Measurements from ENCODE around the gene MTO1. TPM values are rescaled to one million over a fixed set of nuclear protein-coding genes. Genes with fewer than 3 reads are reported as not detected.

The MTO1 gene
- total RNA-seq, 4 donors from 2014 or later, result 31.0 to 42.8 (median 37.9) TPM

Small RNAs within 50 kb of the gene (small RNA-seq; reads per million reads assigned to genes)
- gene AL603910.2 (not detected), gene RN7SL827P (not detected), gene RNU6-975P (not detected)

Other genes with a start within 250 kb of the MTO1 start
- gene KHDC1L, start 236.2 kb upstream of the MTO1 start, total RNA-seq, result under 1 TPM in 1 of 4 donors, not detected in 3; 0.84 TPM
- gene KHDC1, start 198.5 kb upstream of the MTO1 start, total RNA-seq, result 1 to 10 TPM in 1 of 4 donors, under 1 TPM in 3; 0.42 to 7.4 (median 0.74) TPM
- gene DPPA5, start 107.5 kb upstream of the MTO1 start, total RNA-seq, result not detected
- gene KHDC3L, start 99.1 kb upstream of the MTO1 start, total RNA-seq, result not detected
- not detected for gene OOEP, start 91.8 kb upstream of the MTO1 start, total RNA-seq
- gene DDX43, start 66.9 kb upstream of the MTO1 start, total RNA-seq, result 10 to 100 TPM in 1 of 4 donors, 1 to 10 TPM in 3; 1.3 to 12.0 (median 2.5) TPM
- gene CGAS, start 9.4 kb upstream of the MTO1 start, total RNA-seq, result 1 to 10 TPM; 5.9 to 9.8 (median 7.1) TPM
- gene EEF1A1, start 59.3 kb downstream of the MTO1 start, total RNA-seq, result 1,000 to 10,000 TPM; 7,087 to 8,344 (median 7,781) TPM
- 10 to 100 TPM; 11.9 to 21.9 (median 16.8) TPM for gene SLC17A5, start 192.3 kb downstream of the MTO1 start, total RNA-seq
- 10 to 100 TPM in 3 of 4 donors, 1 to 10 TPM in 1; 7.8 to 19.0 (median 12.7) TPM for gene CD109, start 234.5 kb downstream of the MTO1 start, total RNA-seq